Kidney epithelial cell (primary cell): ENCODE data around the gene CCDC47. TPM values are rescaled to one million over a fixed set of nuclear protein-coding genes. Genes with fewer than 3 reads are reported as not detected.

ENCODE experiments used
- DNase-seq: peaks from one replicate; pipeline ENCODE4 v3.0.0-alpha.2; 2010; ENCODE audit warnings: low read depth
- H3K27me3 ChIP-seq: 2 replicates; pipeline ENCODE4 v1.6.0; 2011; ENCODE audit warnings: low read length; ENCODE audit not compliant: control insufficient read depth, insufficient read depth
- H3K36me3 ChIP-seq: 2 replicates; pipeline ENCODE4 v1.5.1; 2011; ENCODE audit warnings: low read length; ENCODE audit not compliant: control insufficient read depth, insufficient read depth
- H3K4me3 ChIP-seq: 2 replicates; pipeline ENCODE4 v1.5.1; 2011; ENCODE audit warnings: low read depth, mild to moderate bottlenecking, control low read depth, low read length
- total RNA-seq: library from RNA; depleted of rRNA; stranded (reverse); fragments of >200 nt; gene quantifications from 2 replicates; pipeline ENCODE4 v1.2.3, GENCODE V29; 2015
- TF ChIP-seq, protein P1 (sequence below): IDR thresholded peaks from 2 replicates; pipeline ENCODE4 v1.5.1; 2011; ENCODE audit warnings: mild to moderate bottlenecking, moderate library complexity, low read length, control low read depth, inconsistent platforms; ENCODE audit not compliant: insufficient read depth, poor library complexity, severe bottlenecking

The CCDC47 gene
- total RNA-seq, 1 donor from 2014 or later: 39.3 TPM

DNA sequence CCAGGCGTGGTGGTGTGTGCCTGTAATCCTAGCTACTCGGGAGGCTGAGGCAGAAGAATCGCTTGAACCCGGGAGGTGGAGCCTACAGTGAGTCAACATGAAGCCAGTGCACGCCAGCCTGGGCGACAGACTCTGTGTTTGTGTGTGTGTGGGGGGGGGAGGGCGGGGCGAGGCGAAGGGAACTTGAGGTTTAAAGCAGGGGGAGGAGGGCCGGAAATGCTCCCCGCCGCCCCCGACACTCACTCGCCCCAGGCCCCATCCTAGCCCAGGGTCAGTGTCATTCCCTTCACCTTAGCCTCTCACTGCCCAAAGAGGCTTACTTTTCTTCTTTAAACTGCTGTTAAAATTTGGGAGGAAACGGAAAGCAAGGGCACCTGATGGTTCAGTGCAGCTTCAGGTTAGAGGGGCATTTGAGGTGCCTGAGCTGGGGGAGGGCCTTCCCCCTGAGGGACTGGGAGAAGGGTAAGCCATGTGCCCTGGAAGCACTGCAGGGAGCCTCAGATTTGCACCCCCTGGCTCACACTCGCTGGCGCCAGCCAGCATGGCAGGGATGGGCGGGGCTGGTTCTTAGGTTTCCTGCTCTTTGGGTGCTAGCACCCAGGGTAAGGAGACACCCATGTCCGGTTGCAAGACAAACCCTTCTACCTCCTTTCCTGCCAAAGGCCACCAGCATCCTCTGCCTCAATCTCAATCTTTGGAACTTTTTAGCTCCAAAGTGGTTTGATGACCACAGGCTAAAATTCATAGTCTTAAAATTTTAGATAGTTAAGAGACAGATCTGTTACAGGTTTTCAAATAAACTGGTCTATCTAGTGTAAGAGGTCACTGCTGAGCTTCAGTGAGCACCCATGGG is 71.3 kb downstream of the CCDC47 start:
- TF ChIP-seq, protein P1, sequence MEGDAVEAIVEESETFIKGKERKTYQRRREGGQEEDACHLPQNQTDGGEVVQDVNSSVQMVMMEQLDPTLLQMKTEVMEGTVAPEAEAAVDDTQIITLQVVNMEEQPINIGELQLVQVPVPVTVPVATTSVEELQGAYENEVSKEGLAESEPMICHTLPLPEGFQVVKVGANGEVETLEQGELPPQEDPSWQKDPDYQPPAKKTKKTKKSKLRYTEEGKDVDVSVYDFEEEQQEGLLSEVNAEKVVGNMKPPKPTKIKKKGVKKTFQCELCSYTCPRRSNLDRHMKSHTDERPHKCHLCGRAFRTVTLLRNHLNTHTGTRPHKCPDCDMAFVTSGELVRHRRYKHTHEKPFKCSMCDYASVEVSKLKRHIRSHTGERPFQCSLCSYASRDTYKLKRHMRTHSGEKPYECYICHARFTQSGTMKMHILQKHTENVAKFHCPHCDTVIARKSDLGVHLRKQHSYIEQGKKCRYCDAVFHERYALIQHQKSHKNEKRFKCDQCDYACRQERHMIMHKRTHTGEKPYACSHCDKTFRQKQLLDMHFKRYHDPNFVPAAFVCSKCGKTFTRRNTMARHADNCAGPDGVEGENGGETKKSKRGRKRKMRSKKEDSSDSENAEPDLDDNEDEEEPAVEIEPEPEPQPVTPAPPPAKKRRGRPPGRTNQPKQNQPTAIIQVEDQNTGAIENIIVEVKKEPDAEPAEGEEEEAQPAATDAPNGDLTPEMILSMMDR: no peak
- peaks cover 3% of the 10 kb centered on the region for H3K36me3 ChIP-seq
- no peak for DNase-seq
- H3K27me3 ChIP-seq: no peaks in the 10 kb centered on the region
- no peak overlapping the region for H3K4me3 ChIP-seq

DNA sequence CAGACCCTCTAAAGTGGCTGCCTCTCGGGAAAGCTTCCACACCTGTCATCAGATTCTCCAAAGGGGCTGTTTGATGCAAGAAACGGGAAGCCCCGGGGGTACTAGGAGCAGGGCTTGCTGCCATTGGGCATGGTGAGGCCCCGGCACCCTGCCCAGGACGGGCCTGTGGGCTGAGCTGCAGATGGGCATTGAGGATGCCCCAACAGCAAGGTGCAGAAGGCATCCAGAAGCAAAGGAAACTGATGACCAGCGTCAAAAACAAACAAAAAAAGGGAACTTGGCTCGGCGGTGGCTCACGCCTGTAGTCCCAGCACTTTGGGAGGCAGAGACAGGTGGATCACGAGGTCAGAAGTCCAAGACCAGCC is 72.0 kb downstream of the CCDC47 start:
- DNase-seq: no peak
- H3K4me3 ChIP-seq: no peak overlapping the region
- no peaks in the 10 kb centered on the region for H3K27me3 ChIP-seq
- TF ChIP-seq, protein P1: no peak
- H3K36me3 ChIP-seq: peaks cover 3% of the 10 kb centered on the region

DNA sequence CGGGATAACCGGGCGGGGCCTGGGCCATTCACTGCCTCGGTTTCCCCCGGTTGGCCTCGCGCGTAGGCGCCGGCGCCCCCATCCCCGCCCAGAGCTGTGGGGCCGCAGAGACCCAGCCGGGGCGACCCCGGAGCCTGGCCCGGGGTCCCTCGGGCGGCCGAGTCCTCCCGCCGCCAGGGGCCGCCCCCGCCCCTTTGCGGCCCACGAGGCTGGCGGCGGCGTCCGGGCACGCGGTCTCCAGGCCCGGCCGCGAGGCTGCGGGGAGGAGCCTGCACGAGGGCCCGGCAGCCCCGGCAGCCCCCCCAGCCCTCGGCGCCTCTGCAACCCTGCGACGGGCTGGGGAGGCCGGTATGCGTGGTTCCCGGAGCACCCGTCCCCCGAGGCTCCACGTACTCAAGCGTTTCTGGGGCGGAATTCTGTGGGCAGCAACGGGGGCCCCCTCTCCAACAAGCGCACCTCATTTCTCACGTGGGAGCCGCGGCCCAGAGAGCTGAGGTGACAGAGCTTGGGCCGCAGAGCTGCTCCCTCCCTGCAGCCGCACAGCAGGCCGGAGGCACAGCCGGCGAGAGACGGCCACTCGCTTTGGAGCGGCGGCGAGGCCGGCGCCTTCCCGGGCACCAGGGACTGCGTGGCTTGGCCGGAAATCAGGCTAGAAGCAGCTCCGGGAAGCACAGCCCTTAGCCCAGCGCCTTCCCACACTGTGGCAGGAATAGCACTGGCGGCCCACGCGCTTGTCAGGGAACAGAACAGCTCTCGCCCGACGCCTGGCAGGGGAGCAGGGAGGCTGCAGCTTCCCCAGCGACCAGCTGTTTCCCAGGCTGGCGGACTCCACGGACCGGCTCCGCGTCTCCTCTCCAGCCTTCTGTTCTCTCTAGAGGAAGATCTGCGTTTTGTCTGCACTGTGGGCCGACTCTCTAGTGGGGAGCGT is 72.6 kb downstream of the CCDC47 start:
- TF ChIP-seq, protein P1: no peak
- Histone ChIP-seq H3K36me3 (peaks cover 3% of the 10 kb centered on the region), H3K27me3 (no peaks in the 10 kb centered on the region), H3K4me3 (peak overlapping the region; percentile 50)
- no peak for DNase-seq

DNA sequence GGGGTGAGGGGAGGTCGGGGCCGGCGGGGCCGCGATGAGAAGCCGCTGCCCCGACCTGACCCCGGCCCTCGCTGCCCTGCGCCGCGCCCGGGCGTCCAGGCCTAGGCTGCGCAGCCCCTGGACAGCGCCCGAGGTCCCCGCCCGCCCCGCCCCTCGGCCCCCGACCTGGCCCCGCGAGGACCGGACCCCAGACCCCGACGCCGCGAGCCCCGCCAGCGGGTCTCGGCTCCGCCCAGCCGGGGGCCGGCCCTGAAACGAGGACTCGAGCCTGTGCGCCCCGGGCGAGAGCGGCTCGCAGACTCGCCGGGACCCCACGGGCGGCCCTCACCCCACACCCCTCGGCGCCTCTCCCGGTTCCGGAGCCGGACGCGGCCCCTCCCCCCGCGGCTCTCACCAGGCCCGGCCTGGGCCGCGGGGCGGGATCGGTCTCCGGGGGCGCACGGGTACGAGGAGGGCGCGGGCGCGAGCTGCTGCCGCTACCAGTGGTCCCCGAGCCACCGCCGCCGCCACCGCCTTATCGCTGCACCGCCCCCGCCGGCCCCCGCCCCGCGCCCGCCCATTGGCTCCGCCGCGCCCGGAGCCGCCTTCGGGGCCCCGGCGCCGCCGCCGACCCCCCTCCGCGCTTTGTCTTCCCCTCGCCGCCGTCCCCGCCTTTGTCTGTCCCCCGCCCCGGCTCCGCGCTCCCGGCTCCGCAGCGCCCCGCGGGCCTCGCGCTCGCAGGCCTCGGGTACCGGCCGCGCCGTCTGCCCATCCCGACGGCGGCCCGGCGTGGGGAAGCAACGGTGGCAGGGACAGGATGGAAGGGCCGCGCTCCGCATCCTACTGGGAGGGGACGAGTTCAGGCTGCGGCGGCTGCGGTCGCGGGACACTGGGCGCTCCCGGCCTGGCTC is 73.5 kb downstream of the CCDC47 start, which contains the start of gene LIMD2:
Gene LIMD2 (minus strand): TSS at position 488 of the 890 bp plus-strand sequence. CDS start 827 bp downstream, outside the sequence.
- H3K36me3 ChIP-seq: peaks cover 3% of the 10 kb centered on the region
- DNase-seq: no peak
- H3K27me3 ChIP-seq: no peaks in the 10 kb centered on the region
- TF ChIP-seq, protein P1: no peak
- peak within 1 kb of the TSS; percentile 50 for H3K4me3 ChIP-seq

DNA sequence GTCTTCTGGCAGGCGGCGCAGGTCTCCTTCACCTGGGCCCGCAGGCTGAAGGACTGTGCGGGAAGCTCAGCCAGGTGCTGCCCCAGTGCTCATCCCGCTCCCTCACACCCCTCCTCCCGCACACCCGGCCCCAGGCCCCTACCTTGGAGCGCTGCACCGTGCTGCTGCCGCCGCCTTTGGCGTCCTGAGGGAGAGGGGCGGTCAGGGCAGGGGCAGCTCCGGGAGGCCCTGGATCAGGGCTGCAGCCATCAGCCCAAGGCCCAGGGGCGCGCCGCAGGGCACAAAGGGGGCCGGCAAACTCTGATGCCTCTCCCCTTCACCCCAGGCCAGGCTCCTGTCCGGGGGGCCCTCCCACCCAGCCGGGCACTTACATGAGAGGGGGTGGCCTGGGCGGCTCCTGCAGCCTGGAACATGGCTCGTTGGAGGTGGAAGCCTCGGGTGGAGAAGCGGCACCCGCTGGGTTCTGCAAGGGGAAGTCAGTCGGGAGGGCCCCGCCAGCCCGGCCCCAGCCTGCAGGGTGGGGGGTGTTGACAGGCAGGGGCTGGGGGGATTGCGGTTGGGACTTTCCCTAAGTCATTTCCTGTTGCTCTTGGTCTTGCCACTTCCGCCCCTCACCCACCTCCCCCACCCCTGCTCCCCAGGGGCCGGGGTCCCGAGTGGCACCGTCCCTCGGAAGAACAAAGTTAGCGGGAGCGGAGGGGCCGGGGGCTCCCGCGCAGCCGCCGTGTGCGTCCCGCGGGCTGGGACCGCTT is 74.3 kb downstream of the CCDC47 start:
- TF ChIP-seq, protein P1: no peak
- no peak for DNase-seq
- no peaks in the 10 kb centered on the region for H3K27me3 ChIP-seq

More for the DNA sequence above, 74.3 kb downstream of the CCDC47 start:
- Histone ChIP-seq H3K36me3 (peaks cover 3% of the 10 kb centered on the region), H3K4me3 (peak overlapping the region; percentile 50)
